Stimulated activated CD8-positive, alpha-beta memory T cell treated with anti-CD3 and anti-CD28 coated beads, Interleukin-15, amount 100 ng/mL, for 24 hours (primary cell): Measurements from ENCODE around the gene DDX24.
A peak's percentile ranks its signal among the peaks of the same experiment; 100 is the strongest.

Experiments used
- DNase-seq: peaks from one replicate; pipeline ENCODE4 v3.0.0-alpha.2; 2020; ENCODE audit warnings: low read depth

Gene DDX24

DNA sequence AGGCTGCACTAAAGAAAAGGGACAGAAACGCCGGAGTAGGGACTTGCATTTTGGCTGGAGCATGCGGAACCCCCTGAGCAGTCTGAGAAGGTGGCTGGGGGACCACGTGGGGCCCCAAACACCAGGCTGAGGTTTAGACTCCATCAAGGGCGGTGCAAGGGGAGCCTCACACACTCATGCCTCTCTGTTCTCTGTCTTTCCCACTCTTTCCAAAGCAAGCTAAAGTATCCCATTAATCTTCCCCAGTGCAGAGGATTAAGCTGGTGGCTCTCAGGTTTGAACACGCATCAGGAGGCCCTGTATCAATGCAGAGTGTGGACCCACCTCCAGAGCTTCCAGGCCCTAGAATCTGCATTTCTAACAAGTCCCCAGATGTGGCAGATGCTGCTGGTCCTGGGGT is 70.4 kb downstream of the DDX24 start:
- no peak for DNase-seq

GRCh38 chr14:94009767-94010166 is 71.2 kb downstream of the DDX24 start:
- DNase-seq = no peak

DNA sequence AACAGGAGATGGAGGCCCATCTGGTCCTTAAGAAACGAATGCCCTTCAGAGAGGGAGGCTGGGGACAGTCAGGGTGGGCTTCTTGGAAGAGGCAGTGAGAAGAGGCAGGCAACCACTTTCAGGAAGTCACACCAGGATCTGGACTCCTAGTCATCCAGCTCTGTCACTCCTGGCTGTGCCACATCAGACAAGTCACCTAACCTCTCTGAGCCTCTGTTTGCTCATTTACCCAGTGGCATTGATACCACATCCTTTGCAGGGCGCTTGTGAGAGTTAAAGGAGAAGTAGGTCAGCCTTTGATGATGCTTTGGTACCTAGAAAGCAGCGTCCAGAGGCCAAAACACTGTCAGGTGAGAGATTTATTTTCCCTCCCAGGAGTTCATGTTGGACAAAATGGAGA is 72.8 kb downstream of the DDX24 start:
- DNase-seq = no peak

GRCh38 chr14:94005324-94006073 is 75.5 kb downstream of the DDX24 start:
- DNase-seq = no peak

GRCh38 chr14:94004015-94004414 is 77.0 kb downstream of the DDX24 start:
- DNase-seq = no peak

- no peak for DNase-seq
These were observed 77.6 kb downstream of the DDX24 start for GRCh38 chr14:94003397-94003796.

DNA sequence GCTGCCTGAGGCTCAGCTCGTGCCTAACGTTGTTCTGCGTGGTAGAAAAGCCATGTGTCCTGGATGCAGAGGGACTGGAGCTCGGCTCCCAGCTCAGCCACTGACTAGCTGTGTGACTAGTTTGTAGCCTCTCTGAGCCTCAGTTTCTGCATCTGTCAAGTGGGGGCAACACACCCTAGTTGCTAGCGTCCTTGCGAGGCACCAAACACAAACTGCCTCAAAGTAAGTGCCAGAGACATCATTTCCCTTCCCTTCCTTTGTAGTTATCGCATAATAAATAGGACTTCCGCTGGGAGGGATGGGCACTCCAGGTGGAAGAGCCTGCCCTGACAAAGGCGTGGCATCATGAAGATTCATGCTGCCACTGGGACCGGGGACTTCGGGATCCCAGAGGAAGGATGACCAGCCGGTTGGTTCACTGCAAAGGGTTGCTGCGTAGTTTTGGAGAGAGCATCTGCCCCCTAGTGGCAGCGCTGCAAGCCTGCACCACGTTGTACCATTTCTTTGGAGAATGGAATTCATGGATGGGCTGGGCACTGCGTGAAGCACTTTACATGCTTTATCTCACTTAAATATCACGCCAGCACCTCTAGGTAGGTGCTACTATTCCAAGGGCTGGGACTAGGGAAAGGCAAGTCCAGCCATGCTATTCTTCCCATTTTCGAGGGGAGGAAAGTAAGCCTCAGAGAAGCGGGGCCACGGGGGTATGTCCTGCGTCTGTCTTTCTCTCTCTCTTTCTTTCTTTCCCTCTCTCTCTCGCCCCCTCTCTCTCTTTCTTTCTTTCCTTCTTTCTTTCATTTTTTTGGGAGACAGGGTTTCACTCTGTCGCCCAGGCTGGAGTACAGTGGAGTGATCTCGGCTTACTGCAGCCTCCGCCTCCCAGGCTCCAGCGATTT is 79.3 kb downstream of the DDX24 start:
- DNase-seq = peak; percentile 35

- no peak for DNase-seq
These were observed 80.0 kb downstream of the DDX24 start for GRCh38 chr14:94001016-94001415.

DNA sequence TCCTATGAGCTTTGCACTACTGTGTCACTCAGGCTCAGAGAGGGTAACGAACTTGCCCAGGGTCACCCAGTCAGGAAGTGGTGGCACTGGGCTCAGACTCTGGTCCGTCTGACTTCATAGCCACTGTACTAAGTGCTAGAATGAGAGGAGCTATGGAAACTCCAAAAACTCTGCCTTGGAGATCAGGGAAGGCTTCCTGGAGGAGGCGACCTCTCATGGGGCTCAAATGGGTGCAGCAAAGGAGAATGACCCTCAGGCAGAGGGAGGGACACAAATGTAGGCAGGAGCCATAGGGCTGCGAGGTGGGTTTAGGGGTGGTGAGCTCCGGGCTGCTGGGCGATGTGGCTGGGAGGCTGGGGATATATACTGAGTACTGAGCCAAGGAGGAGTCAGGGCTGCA is 80.7 kb downstream of the DDX24 start:
- no peak for DNase-seq

GRCh38 chr14:93999573-93999972 is 81.4 kb downstream of the DDX24 start:
- no peak for DNase-seq

DNA sequence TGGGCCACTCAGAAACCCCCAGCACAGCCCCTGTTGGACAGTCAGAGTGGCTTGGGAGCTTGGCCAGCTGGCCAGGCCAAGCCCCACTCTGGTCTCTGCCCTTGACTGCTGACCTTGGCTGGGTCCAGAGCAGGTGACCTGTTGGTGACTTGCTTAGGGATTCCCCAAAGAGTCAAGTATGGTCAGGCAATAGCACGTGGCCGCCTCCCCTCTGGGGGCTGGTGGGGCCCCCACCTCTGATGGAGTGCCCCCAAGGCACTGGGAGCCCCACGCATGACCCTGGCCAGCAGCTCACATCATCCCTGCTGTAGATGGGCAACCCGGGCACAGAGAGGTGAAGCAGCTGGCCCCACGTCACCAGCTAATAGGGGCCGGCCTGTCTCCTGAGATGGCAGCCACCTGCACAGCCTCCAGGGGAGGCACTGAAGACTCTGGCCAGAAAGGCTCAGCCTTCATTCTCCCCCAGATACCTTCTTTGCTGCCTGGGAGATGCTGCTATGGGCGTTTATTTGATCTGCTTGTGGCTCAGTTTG is 82.1 kb downstream of the DDX24 start:
- no peak for DNase-seq
